GM20000 (cell line): ENCODE measurements around the gene CEP170B.
"Not testable (repeated sequence)": the region's sequence is repeated elsewhere in the genome, so short reads cannot be mapped to it uniquely, and the experiment has no call there.

ENCODE experiments used
- DNase-seq: peaks from one replicate; pipeline ENCODE4 v3.0.0; 2012; ENCODE audit warnings: low spot score
- CTCF ChIP-seq: IDR thresholded peaks from 2 replicates; pipeline ENCODE4 v1.5.1; 2012; ENCODE audit warnings: mild to moderate bottlenecking, control low read depth; ENCODE audit errors: extremely low read depth, missing control alignments

Gene CEP170B

GRCh38 chr14:104887623-104888488 is 22.8 kb downstream of the CEP170B start:
- no peak for DNase-seq
- TF ChIP-seq CTCF, result no peak

- no peak for TF ChIP-seq CTCF
- DNase-seq, result no peak
Observed at GRCh38 chr14:104888489-104889374, 23.7 kb downstream of the CEP170B start.

GRCh38 chr14:104889375-104889757 is 24.3 kb downstream of the CEP170B start:
- no peak for DNase-seq
- TF ChIP-seq CTCF, result no peak

GRCh38 chr14:104890292-104890691 is 25.2 kb downstream of the CEP170B start:
- not testable (repeated sequence) for DNase-seq

- DNase-seq, result no peak
- no peak for TF ChIP-seq CTCF
Observed at GRCh38 chr14:104891121-104891551, 26.1 kb downstream of the CEP170B start.

- TF ChIP-seq CTCF, result no peak
- DNase-seq, result no peak
Observed at GRCh38 chr14:104891664-104892530, 26.8 kb downstream of the CEP170B start.
